HG03469 (cell line): ENCODE data around the gene DUT.
"Not testable (repeated sequence)": the region's sequence is repeated elsewhere in the genome, so short reads cannot be mapped to it uniquely, and the experiment has no call there.

Source experiments
- ATAC-seq: cut with Tn5 transposase; IDR thresholded peaks from one replicate; pipeline ENCODE4 v1.9.1; 2021; ENCODE audit warnings: mild to moderate bottlenecking, moderate library complexity, moderate number of reproducible peaks; ENCODE audit not compliant: unreplicated experiment

The DUT gene

DNA sequence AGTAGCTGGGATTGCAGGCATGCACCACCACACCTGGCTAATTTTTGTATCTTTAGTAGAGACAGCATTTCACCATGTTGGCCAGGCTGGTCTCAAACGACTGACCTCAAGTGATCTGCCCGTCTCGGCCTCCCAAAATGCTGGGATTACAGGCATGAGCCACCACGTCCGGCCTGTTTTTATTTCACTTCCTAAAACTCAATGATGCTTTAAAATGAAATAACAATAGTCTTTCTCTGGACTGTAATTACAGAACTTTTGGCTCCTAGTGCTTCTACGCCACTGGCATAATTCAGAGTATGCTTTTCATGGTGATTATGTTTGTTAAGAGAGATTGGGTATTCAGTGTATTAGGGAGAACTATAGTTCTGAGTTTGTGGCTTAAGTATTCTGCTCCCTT, 5.0 kb upstream of the DUT start:
- not testable (repeated sequence) for ATAC-seq

- ATAC-seq: no peak
Measured at GRCh38 chr15:48330105-48330785, 984 bp upstream of the DUT start.

DNA sequence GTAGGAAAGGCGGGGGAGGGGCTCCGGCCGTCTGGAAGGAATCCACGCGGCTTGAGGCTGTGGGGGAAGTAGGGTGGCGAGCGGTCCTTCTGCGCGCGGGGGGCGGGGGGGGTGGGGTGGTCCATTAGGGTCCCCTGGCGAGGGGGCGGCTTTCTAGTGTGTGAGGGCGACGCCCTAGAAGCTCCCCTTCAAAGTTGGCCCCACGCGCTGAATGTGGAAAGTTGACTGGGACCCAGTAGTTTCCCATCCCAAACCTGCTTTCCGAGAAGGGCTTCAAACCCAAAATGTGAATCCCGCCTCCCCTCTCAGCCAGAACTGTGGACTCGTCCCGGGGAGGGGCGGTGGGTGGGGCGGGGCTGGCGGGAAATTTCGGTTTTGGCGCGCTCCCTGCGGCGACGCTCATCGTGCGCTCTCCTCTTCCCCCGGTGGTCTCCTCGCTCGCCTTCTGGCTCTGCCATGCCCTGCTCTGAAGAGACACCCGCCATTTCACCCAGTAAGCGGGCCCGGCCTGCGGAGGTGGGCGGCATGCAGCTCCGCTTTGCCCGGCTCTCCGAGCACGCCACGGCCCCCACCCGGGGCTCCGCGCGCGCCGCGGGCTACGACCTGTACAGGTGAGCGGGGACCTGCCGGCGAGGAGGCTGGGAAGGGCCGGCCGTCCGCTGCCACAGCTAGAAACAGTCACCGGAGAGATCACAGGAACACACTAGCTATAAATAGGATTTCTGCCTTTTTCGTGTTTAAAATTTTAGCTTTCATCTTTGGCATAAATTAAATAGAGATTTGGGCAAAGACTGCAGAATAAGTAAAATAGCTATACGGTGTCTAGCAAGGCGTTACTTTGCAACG, 790 bp downstream of the DUT start:
- peak; percentile 22 for ATAC-seq

DNA sequence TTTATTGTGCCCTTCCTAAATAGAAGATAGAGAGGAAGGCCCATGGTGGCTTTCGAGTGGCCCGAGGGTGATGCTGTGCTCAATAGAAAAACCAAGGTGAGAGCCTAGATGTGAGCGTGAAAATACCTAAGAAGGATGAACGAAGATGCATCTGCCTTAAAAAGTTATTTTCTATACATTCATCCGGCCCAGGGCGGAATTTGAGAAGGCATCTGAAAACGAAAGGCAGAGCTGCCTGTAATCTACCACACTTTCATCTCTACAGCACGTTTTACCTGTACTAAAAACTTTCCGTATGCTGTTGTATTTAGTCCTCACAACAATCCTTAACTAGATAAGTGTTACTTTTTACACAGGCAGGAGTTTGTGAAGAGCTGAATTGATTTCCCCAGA, 1.4 kb downstream of the DUT start:
- ATAC-seq: no peak

DNA sequence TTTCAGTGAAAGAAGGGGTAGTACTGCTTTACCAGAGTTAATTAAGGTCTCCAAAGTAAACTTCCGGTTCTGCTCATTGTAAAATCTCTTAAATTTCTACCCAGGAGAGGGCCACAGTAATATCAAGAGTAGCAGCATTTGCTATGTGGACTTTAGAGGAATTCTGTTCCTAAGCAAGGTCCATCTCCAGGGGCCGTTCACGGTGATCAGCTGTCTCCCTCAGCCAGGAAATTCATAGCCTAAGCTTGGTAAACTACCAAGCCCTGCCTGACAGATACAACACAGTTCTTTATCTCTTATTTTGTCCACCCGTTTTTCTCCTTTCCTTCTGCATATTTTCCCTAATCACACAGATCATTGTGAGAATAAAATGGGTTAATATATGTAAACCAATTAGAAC, 2.3 kb downstream of the DUT start:
- no peak for ATAC-seq

DNA sequence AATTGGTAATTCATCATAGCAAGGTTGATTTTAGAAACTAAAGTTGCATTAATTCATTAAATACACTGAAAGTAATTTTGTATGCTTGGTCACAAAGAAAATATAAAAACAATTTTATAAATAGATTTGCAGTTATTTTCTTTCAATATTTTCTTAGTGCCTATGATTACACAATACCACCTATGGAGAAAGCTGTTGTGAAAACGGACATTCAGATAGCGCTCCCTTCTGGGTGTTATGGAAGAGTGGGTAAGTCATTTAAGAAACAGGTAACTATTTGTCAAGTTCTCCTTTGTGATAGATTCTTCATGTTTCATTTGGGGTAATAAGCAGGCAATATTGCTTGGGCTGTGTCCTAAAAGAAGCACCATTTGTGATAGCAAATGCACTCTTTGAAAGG, 3.0 kb downstream of the DUT start:
- no peak for ATAC-seq

- no peak for ATAC-seq
Measured at GRCh38 chr15:48336940-48337339, 5.7 kb downstream of the DUT start.

DNA sequence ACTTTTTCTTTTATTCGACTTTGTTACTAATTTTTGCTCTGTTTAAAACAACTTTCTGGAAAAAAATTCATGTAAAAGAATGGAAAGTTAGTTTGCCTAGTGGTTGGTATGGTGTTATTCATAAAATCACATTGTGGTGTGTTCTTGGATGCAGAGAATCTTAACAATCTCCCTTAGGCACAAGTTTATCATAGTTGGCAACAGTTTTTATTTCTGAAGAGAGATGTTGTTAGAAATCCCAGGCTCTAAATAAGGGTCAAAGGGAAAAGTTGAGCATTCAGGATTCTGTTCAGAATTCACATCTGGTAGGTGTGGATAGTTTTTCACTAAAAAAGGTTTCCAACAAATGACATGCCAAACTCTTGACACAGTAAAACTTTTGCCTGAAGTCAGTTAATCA, 6.4 kb downstream of the DUT start:
- no peak for ATAC-seq

DNA sequence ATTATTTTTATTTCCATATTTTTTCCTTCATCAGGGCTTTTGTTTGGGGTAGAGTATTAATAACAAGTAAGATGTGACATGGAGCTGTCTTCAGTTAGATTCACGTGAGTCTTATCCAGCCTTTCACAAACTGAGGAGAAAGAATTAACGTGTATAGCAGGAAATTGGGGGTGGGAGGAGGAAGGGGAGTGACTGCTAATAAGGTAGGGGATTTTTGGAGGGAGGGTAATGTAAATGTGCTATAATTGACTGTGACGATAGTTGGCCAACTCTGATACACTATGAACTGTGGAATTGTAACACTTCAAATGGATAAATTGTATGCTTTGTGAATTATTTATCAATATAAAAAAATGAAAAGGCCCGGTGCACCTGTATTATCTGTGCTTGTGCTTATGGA, 8.9 kb downstream of the DUT start:
- ATAC-seq: no peak

DNA sequence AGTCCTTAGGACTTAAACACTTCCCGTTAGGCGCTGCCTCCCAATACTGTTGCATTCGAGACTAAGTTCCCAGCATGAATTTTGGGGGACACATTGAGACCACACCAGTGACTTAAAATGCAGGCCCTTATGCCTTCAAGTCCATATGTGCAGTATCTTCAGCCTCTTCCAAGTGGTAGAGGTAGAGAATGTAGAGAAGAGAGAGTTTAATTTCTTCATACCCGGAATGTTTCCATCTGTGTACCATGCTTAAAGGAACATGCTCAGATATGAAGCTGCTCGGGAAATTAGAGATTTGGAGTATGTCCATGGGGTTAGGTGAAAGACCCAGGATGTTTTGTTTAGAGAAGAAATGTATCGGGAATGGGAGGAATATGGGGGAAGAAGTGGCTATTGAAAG, 12.6 kb downstream of the DUT start:
- ATAC-seq: no peak

DNA sequence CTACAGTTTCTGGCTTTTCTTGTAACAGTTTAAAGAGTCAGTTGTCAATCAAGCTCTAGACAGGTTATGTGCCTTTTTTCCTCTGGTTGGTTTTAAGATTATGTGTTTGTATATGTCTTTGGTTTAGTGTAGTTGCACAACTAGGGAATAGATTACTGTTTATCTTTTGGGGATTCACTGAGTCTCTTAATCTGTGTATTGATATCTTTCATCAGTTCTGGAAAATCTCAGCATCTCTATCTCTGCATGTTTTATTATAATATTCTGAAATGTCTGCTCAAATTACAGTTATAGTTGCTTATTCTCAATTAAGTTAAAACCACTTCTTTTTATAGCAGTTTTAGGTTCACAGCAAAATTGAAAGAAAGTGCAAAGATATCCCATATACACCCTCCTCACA, 14.3 kb downstream of the DUT start:
- ATAC-seq: no peak

DNA sequence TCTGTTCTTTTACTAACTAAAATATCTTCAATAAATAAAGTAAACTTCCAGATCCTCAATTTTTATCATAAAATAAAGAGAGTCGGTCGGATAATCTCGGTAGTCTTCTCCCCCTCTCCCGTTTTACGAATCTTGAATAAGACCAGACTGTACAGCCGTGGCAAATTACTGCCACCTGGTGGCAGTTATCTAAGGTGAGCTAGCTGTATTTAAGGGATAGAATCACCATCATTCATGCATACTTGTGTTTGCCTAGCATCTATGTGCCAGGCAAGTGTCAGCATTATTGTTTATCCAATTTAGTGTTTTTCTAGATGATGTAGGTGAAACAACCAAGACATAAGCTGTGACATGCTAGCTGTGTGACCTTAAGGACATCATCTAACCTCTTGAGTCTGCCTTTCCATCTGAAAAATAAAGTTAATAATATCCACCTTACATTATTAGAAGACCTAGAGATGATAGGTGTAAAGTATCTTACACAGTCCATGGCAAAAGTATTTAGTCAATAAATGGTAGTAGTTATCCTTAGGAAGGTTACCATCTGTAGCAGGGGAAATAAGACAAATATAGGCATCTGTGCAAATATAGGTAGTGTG, 21.3 kb downstream of the DUT start:
- ATAC-seq: peak; percentile 88

DNA sequence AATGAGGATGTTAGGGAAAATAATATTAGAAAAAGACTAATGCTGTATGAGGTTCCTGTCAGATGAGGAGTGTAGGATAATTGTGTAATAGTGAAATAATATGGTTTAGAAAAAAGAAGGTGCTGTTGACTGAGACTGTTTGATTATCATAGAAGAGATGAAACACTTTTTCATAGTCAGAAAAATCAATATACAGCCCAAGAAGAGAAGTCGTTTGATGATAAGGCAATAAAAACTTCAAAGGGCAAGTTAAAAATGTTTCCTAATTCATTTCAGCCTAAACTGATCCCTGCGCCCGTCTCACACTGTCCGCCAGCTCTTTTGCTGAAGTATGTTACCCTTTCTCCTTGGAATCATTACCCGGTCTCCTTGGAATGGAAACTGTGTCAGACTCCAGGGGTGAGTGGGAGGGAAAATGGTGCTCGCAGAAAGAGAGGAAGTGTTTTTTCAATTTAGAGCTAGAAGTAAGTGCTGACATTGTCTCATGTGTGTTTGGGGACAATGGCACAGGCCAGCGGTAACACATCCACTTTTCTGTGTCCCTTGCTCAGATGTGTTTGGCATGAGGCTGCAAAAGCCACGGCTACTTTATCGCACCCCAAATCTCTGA, 23.6 kb downstream of the DUT start:
- ATAC-seq: no peak

GRCh38 chr15:48355377-48355776, 24.1 kb downstream of the DUT start:
- ATAC-seq: no peak

- ATAC-seq: no peak
Measured at GRCh38 chr15:48358229-48359152, 27.3 kb downstream of the DUT start.

DNA sequence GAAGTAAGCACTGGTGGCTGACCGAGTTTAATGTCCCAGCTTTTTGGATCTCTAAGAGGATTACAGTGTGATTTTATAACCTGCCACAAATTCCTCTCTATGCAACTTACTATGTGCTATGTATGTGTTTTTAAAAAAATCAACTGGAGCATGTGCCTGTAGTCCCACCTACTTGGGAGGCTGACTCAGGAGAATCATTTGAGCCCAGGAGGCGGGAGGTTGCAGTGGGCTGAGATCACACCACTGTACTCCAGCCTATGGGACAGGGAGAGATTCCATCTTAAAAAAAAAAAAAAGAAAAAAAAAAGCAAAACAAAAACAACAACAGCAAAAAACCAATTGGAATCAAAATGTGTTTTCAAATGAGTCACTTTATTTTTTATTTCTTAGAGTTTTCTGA, 29.6 kb downstream of the DUT start:
- no peak for ATAC-seq

- no peak for ATAC-seq
Measured at GRCh38 chr15:48361685-48362084, 30.5 kb downstream of the DUT start.

GRCh38 chr15:48363474-48363873, 32.2 kb downstream of the DUT start:
- no peak for ATAC-seq

DNA sequence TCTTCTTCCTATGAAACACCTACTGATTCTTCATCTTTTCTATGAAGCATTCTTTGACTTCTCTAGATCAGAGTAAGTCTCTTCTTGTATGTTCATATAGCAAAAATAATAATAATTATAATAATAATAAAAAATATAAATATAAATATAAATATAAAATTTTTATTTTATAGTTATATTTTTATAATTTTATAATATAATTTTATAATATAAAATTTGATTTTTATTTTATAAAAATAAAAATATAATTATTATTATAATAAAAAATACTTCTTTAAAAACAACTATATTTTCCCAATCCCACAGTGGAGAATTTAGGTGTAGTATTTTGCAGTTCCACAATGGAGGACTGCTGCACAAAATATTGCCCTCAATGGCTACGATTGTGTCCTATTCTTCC, 34.3 kb downstream of the DUT start:
- ATAC-seq: no peak

GRCh38 chr15:48366584-48367312, 35.5 kb downstream of the DUT start:
- ATAC-seq: no peak
